HEK293 (cell line): ENCODE measurements around the gene JOSD1.

Experiments used
- CTCF ChIA-PET: fragments of 350-600 bp; formaldehyde crosslinking; extraction: SDS; loops from one replicate; lab custom pipeline; 2021; ENCODE audit warnings: antibody characterized with exemption; lab: Yijun Ruan, JAX
- POLR2A ChIA-PET: fragments of 300-600 bp; formaldehyde crosslinking; extraction: SDS; loops from one replicate; lab custom pipeline; 2020; ENCODE audit warnings: antibody characterized with exemption, inconsistent platforms; lab: Yijun Ruan, JAX
- H3K27ac ChIP-seq: fragments of 200-500 bp; sonication (Bioruptor generic); 2 replicates; pipeline ENCODE4 v1.5.1; 2014; ENCODE audit warnings: low read depth, low read length, control low read depth, inconsistent platforms; ENCODE audit errors: extremely low read depth
- H3K36me3 ChIP-seq, 2 experiments: fragments of 200-500 bp in 1 of 2; sonication (Bioruptor generic) in 1 of 2; 1 replicate in 1 of 2; 2 replicates in 1 of 2; pipeline ENCODE4 v1.5.1; 2014 to 2017; ENCODE audit warnings: inconsistent platforms in 2 of 2, low read length in 2 of 2; ENCODE audit not compliant: control insufficient read depth in 2 of 2, insufficient read depth in 1 of 2
- H3K4me1 ChIP-seq: fragments of 200-500 bp; sonication (Bioruptor generic); 2 replicates; pipeline ENCODE4 v1.5.1; 2014; ENCODE audit warnings: mild to moderate bottlenecking, low read length, inconsistent platforms; ENCODE audit not compliant: control insufficient read depth, insufficient read depth
- H3K4me3 ChIP-seq: 2 replicates; pipeline ENCODE4 v1.5.1; 2011; ENCODE audit warnings: low read depth, mild to moderate bottlenecking, control low read depth, low read length, moderate library complexity
- H3K9me3 ChIP-seq: fragments of 200-500 bp; sonication (Bioruptor generic); 2 replicates; pipeline ENCODE4 v1.5.1; 2014; ENCODE audit warnings: low read depth, low read length, inconsistent platforms; ENCODE audit not compliant: control insufficient read depth, insufficient read depth
- EGR2 ChIP-seq: fragments of 450-650 bp; formaldehyde crosslinking; IDR thresholded peaks from 2 replicates; pipeline ENCODE4 v1.5.1; 2016; ENCODE audit warnings: low read depth, missing biosample characterization, missing genetic modification characterization
- KLF1 ChIP-seq: fragments of 450-650 bp; formaldehyde crosslinking; IDR thresholded peaks from 2 replicates; pipeline ENCODE4 v1.5.1; 2016; ENCODE audit warnings: missing biosample characterization, missing genetic modification characterization
- ZFHX2 ChIP-seq: fragments of 450-650 bp; formaldehyde crosslinking; conservative IDR thresholded peaks from 2 replicates; pipeline ENCODE4 v1.5.1; 2016; ENCODE audit warnings: missing biosample characterization, missing genetic modification characterization
- ZNF175 ChIP-seq: fragments of 450-650 bp; formaldehyde crosslinking; IDR thresholded peaks from 2 replicates; pipeline ENCODE4 v1.5.1; 2016; ENCODE audit warnings: missing biosample characterization, missing genetic modification characterization
- ZNF2 ChIP-seq: fragments of 450-650 bp; formaldehyde crosslinking; IDR thresholded peaks from 2 replicates; pipeline ENCODE4 v1.5.1; 2016; ENCODE audit warnings: missing biosample characterization, missing genetic modification characterization
- ZNF274 ChIP-seq, 2 experiments: fragments of 200-500 bp in 1 of 2; fragments of 450-650 bp in 1 of 2; sonication (Bioruptor generic) in 1 of 2; formaldehyde crosslinking in 1 of 2; IDR thresholded peaks; 2 replicates each; pipeline versions ENCODE4 v1.5.1 to v1.6.1; 2014 to 2016; ENCODE audit warnings: borderline replicate concordance in 1 of 2, inconsistent platforms in 1 of 2, low read length in 1 of 2, missing biosample characterization in 1 of 2, missing genetic modification characterization in 1 of 2
- ZNF48 ChIP-seq: fragments of 450-650 bp; formaldehyde crosslinking; IDR thresholded peaks from 2 replicates; pipeline ENCODE4 v1.5.1; 2016; ENCODE audit warnings: missing biosample characterization, missing genetic modification characterization
- ZNF558 ChIP-seq: fragments of 450-650 bp; formaldehyde crosslinking; IDR thresholded peaks from 2 replicates; pipeline ENCODE4 v1.5.1; 2016; ENCODE audit warnings: missing biosample characterization, missing genetic modification characterization
- ZNF571 ChIP-seq: fragments of 450-650 bp; formaldehyde crosslinking; IDR thresholded peaks from 2 replicates; pipeline ENCODE4 v1.5.0; 2017; ENCODE audit warnings: missing biosample characterization, missing genetic modification characterization
- ZNF658 ChIP-seq: fragments of 450-650 bp; formaldehyde crosslinking; IDR thresholded peaks from 2 replicates; pipeline ENCODE4; 2016; ENCODE audit warnings: missing biosample characterization, missing genetic modification characterization
- ZNF707 ChIP-seq: fragments of 450-650 bp; formaldehyde crosslinking; IDR thresholded peaks from 2 replicates; pipeline ENCODE4 v1.5.1; 2016; ENCODE audit warnings: missing biosample characterization, missing genetic modification characterization
- ZNF777 ChIP-seq: fragments of 450-650 bp; formaldehyde crosslinking; IDR thresholded peaks from 2 replicates; pipeline ENCODE4 v1.5.1; 2017; ENCODE audit warnings: missing biosample characterization, missing genetic modification characterization, borderline replicate concordance
- TF ChIP-seq, protein P1 (sequence below): fragments of 450-650 bp; formaldehyde crosslinking; IDR thresholded peaks from 2 replicates; pipeline ENCODE4 v1.5.1; 2016; ENCODE audit warnings: missing biosample characterization, missing genetic modification characterization
- TF ChIP-seq, protein P2 (sequence below): fragments of 450-650 bp; formaldehyde crosslinking; IDR thresholded peaks from 2 replicates; pipeline ENCODE4 v1.5.1; 2016; ENCODE audit warnings: missing biosample characterization, missing genetic modification characterization
- TF ChIP-seq, protein P3 (sequence below): fragments of 450-650 bp; formaldehyde crosslinking; IDR thresholded peaks from 2 replicates; pipeline ENCODE4 v1.5.1; 2016; ENCODE audit warnings: missing biosample characterization, missing genetic modification characterization, borderline replicate concordance
- TF ChIP-seq, protein P4 (sequence below): fragments of 450-650 bp; formaldehyde crosslinking; IDR thresholded peaks from 2 replicates; pipeline ENCODE4 v1.5.1; 2017; ENCODE audit warnings: missing biosample characterization, missing genetic modification characterization
- TF ChIP-seq, protein P5 (sequence below): fragments of 450-650 bp; formaldehyde crosslinking; IDR thresholded peaks from 2 replicates; pipeline ENCODE4 v1.5.1; 2016; ENCODE audit warnings: missing biosample characterization, missing genetic modification characterization, low read depth
- TF ChIP-seq, protein P6 (sequence below): fragments of 450-650 bp; IDR thresholded peaks from 2 replicates; pipeline ENCODE4 v1.5.1; 2018; ENCODE audit warnings: missing biosample characterization, mild to moderate bottlenecking, missing genetic modification characterization

Gene JOSD1

DNA sequence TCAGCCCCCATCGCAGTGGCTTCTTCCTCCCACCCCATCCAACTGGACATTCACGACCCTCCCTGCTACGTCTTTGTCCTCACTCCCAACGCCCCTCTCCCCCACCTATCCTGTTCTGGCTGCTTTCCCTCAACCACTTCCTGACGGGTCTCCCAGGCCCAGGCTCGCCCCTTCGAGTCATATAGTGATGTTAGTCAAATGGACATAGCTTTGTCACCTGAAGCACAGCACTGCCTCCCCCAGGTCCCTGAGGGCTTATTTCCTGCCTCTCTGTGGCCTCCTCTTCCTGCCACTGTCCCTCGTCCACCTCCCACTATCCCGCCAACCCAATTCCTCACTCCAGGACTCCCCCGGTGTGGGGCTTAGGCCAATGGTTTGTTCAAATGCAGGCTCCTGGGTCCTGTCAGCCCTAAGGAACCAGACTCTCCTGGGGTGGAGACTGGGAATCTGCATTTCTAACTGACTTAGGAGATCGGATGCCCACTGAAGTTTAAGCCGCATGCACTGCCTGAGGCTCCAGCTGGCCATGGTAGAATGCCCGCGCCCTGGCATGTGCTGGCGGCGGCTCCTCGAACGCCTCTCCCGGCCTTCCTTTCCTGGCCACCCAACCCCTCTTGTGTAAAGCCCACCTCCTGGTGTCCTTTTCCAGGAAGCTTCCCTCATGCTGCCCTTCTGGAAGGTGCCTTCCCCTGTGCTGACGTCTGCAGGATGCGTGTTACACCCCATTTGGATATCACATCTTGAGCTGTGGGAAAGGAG is 36.7 kb upstream of the JOSD1 start:
- Histone ChIP-seq H3K36me3 (peaks cover 31 to 96% of the 10 kb centered on the region in 2 experiments), H3K4me3 (no peak overlapping the region)
- CTCF ChIA-PET, result interaction anchor here (0.7 to 3.8 kb wide), 3 partner anchors 13 to 23 kb away, joined by 3 to 39 read pairs (median 3); no protein-coding TSS in a partner anchor
- no peak for TF ChIP-seq ZNF571
- peak; percentile 71 for TF ChIP-seq EGR2 (tag by site-specific recombination)
- TF ChIP-seq, protein P1, sequence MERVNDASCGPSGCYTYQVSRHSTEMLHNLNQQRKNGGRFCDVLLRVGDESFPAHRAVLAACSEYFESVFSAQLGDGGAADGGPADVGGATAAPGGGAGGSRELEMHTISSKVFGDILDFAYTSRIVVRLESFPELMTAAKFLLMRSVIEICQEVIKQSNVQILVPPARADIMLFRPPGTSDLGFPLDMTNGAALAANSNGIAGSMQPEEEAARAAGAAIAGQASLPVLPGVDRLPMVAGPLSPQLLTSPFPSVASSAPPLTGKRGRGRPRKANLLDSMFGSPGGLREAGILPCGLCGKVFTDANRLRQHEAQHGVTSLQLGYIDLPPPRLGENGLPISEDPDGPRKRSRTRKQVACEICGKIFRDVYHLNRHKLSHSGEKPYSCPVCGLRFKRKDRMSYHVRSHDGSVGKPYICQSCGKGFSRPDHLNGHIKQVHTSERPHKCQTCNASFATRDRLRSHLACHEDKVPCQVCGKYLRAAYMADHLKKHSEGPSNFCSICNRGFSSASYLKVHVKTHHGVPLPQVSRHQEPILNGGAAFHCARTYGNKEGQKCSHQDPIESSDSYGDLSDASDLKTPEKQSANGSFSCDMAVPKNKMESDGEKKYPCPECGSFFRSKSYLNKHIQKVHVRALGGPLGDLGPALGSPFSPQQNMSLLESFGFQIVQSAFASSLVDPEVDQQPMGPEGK (tag by site-specific recombination), result peak; percentile 31; the same call in 1 of the 2 replicates
- TF ChIP-seq, protein P2, sequence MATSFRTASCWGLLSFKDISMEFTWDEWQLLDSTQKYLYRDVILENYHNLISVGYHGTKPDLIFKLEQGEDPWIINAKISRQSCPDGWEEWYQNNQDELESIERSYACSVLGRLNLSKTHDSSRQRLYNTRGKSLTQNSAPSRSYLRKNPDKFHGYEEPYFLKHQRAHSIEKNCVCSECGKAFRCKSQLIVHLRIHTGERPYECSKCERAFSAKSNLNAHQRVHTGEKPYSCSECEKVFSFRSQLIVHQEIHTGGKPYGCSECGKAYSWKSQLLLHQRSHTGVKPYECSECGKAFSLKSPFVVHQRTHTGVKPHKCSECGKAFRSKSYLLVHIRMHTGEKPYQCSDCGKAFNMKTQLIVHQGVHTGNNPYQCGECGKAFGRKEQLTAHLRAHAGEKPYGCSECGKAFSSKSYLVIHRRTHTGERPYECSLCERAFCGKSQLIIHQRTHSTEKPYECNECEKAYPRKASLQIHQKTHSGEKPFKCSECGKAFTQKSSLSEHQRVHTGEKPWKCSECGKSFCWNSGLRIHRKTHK, result no peak
- TF ChIP-seq, protein P3, sequence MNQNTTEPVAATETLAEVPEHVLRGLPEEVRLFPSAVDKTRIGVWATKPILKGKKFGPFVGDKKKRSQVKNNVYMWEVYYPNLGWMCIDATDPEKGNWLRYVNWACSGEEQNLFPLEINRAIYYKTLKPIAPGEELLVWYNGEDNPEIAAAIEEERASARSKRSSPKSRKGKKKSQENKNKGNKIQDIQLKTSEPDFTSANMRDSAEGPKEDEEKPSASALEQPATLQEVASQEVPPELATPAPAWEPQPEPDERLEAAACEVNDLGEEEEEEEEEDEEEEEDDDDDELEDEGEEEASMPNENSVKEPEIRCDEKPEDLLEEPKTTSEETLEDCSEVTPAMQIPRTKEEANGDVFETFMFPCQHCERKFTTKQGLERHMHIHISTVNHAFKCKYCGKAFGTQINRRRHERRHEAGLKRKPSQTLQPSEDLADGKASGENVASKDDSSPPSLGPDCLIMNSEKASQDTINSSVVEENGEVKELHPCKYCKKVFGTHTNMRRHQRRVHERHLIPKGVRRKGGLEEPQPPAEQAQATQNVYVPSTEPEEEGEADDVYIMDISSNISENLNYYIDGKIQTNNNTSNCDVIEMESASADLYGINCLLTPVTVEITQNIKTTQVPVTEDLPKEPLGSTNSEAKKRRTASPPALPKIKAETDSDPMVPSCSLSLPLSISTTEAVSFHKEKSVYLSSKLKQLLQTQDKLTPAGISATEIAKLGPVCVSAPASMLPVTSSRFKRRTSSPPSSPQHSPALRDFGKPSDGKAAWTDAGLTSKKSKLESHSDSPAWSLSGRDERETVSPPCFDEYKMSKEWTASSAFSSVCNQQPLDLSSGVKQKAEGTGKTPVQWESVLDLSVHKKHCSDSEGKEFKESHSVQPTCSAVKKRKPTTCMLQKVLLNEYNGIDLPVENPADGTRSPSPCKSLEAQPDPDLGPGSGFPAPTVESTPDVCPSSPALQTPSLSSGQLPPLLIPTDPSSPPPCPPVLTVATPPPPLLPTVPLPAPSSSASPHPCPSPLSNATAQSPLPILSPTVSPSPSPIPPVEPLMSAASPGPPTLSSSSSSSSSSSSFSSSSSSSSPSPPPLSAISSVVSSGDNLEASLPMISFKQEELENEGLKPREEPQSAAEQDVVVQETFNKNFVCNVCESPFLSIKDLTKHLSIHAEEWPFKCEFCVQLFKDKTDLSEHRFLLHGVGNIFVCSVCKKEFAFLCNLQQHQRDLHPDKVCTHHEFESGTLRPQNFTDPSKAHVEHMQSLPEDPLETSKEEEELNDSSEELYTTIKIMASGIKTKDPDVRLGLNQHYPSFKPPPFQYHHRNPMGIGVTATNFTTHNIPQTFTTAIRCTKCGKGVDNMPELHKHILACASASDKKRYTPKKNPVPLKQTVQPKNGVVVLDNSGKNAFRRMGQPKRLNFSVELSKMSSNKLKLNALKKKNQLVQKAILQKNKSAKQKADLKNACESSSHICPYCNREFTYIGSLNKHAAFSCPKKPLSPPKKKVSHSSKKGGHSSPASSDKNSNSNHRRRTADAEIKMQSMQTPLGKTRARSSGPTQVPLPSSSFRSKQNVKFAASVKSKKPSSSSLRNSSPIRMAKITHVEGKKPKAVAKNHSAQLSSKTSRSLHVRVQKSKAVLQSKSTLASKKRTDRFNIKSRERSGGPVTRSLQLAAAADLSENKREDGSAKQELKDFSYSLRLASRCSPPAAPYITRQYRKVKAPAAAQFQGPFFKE (tag by site-specific recombination), result no peak
- no peak for TF ChIP-seq ZNF658
- TF ChIP-seq, protein P4, sequence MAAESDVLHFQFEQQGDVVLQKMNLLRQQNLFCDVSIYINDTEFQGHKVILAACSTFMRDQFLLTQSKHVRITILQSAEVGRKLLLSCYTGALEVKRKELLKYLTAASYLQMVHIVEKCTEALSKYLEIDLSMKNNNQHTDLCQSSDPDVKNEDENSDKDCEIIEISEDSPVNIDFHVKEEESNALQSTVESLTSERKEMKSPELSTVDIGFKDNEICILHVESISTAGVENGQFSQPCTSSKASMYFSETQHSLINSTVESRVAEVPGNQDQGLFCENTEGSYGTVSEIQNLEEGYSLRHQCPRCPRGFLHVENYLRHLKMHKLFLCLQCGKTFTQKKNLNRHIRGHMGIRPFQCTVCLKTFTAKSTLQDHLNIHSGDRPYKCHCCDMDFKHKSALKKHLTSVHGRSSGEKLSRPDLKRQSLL (tag by site-specific recombination), result no peak
- TF ChIP-seq ZFHX2 (tag by site-specific recombination), result peak; percentile 52
- no peak for TF ChIP-seq ZNF558
- no peak for TF ChIP-seq KLF1
- TF ChIP-seq ZNF274 (IDR thresholded peaks at IDR 0.05; ENCODE audit: low read length), result no peak
- TF ChIP-seq ZNF274 (tag by site-specific recombination; IDR thresholded peaks at IDR 0.05; ENCODE audit: borderline replicate concordance), result no peak
- TF ChIP-seq, all 188 proteins: peak for 3
- no peaks in the 10 kb centered on the region for H3K9me3 ChIP-seq
- no peaks in the 10 kb centered on the region for H3K4me1 ChIP-seq
- H3K27ac ChIP-seq, result no peak overlapping the region; the same call in 1 of the 2 replicates
- POLR2A ChIA-PET, result interaction anchor here (1.0 to 1.1 kb wide), 2 partner anchors 11 to 12 kb away, joined by 3 read pairs; no protein-coding TSS in a partner anchor

DNA sequence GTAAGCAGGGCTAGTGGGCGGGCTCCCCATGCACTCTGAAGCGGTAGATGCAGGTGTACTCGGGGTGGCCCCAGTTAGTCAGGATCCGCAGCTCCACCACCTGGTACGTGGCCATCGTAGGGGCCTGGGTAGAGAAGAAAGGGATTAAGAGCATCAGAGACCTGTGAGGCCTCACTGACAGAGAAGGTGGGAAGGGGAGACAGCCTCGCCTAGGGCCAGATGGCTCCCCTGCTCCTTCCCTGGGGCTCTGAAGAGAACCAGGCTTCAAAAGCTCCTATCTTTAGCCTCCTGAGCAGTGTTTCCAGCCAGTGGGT is 35.5 kb upstream of the JOSD1 start:
- POLR2A ChIA-PET, result interaction anchor here (0.5 to 1.3 kb wide), 4 partner anchors 11 to 342 kb away, joined by 3 to 8 read pairs (median 5); no protein-coding TSS in a partner anchor
- Histone ChIP-seq H3K4me3 (no peak overlapping the region), H3K36me3 (peaks cover 23 to 96% of the 10 kb centered on the region in 2 experiments), H3K4me1 (no peaks in the 10 kb centered on the region), H3K27ac (no peak overlapping the region), H3K9me3 (no peaks in the 10 kb centered on the region)
- CTCF ChIA-PET, result interaction anchor here (3.8 kb wide), 1 partner anchor 12 kb away, joined by 39 read pairs; no protein-coding TSS in a partner anchor
- TF ChIP-seq, protein P5, sequence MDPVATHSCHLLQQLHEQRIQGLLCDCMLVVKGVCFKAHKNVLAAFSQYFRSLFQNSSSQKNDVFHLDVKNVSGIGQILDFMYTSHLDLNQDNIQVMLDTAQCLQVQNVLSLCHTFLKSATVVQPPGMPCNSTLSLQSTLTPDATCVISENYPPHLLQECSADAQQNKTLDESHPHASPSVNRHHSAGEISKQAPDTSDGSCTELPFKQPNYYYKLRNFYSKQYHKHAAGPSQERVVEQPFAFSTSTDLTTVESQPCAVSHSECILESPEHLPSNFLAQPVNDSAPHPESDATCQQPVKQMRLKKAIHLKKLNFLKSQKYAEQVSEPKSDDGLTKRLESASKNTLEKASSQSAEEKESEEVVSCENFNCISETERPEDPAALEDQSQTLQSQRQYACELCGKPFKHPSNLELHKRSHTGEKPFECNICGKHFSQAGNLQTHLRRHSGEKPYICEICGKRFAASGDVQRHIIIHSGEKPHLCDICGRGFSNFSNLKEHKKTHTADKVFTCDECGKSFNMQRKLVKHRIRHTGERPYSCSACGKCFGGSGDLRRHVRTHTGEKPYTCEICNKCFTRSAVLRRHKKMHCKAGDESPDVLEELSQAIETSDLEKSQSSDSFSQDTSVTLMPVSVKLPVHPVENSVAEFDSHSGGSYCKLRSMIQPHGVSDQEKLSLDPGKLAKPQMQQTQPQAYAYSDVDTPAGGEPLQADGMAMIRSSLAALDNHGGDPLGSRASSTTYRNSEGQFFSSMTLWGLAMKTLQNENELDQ (tag by site-specific recombination), result no peak
- no peak for TF ChIP-seq ZNF777 (tag by site-specific recombination)
- no peak for TF ChIP-seq ZNF175 (tag by site-specific recombination)
- no peak for TF ChIP-seq ZNF2
- no peak for TF ChIP-seq ZNF707 (tag by site-specific recombination)
- TF ChIP-seq ZNF48 (tag by site-specific recombination), result no peak
- TF ChIP-seq, protein P6, sequence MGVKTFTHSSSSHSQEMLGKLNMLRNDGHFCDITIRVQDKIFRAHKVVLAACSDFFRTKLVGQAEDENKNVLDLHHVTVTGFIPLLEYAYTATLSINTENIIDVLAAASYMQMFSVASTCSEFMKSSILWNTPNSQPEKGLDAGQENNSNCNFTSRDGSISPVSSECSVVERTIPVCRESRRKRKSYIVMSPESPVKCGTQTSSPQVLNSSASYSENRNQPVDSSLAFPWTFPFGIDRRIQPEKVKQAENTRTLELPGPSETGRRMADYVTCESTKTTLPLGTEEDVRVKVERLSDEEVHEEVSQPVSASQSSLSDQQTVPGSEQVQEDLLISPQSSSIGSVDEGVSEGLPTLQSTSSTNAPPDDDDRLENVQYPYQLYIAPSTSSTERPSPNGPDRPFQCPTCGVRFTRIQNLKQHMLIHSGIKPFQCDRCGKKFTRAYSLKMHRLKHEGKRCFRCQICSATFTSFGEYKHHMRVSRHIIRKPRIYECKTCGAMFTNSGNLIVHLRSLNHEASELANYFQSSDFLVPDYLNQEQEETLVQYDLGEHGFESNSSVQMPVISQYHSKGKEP (tag by site-specific recombination), result no peak
